Activated CD8-positive, alpha-beta T cell treated with anti-CD3 and anti-CD28 coated beads, Interleukin-2, amount 10 ng/mL, durations not matched to agents 7 days and 5 days (primary cell): ENCODE measurements around the gene EIF2AK3. TPM values are rescaled to one million over a fixed set of nuclear protein-coding genes. Genes with fewer than 3 reads are reported as not detected.
"Not testable (repeated sequence)": the region's sequence is repeated elsewhere in the genome, so short reads cannot be mapped to it uniquely, and the experiment has no call there.

Experiments
- ATAC-seq: fragments of 150-1000 bp; cut with Tn5 transposase; one replicate; pipeline ENCODE4 v1.10.0; 2021; ENCODE audit warnings: moderate library complexity
- CTCF ChIA-PET: fragments of 350-600 bp; sonication (Branson Sonifier 250); formaldehyde crosslinking; loops from one replicate; lab custom pipeline; 2021; ENCODE audit warnings: antibody characterized with exemption; lab: Charles Lee
- POLR2A ChIA-PET: fragments of 350-600 bp; sonication (Branson Sonifier 250); formaldehyde crosslinking; loops from one replicate; lab custom pipeline; 2021; ENCODE audit warnings: antibody characterized with exemption; lab: Charles Lee
- DNase-seq: peaks from one replicate; pipeline ENCODE4 v3.0.0-alpha.2; 2020
- H3K27ac Mint-ChIP-seq: one replicate; pipeline ENCODE4 v1.8.0; 2021; ENCODE audit warnings: mild to moderate bottlenecking, mixed read lengths
- H3K27me3 Mint-ChIP-seq: one replicate; pipeline ENCODE4 v1.8.0; 2021; ENCODE audit warnings: low read depth, mixed read lengths
- H3K36me3 Mint-ChIP-seq: one replicate; pipeline ENCODE4 v1.8.0; 2021; ENCODE audit warnings: low read depth, mixed read lengths
- H3K4me1 Mint-ChIP-seq: one replicate; pipeline ENCODE4 v1.8.0; 2021; ENCODE audit warnings: low read depth, mixed read lengths
- H3K4me3 Mint-ChIP-seq: one replicate; pipeline ENCODE4 v1.8.0; 2021; ENCODE audit warnings: mild to moderate bottlenecking, mixed read lengths
- H3K9me3 Mint-ChIP-seq: one replicate; pipeline ENCODE4 v1.8.0; 2022; ENCODE audit warnings: mixed read lengths; ENCODE audit not compliant: insufficient read depth
- total RNA-seq, 2 experiments: library from RNA; stranded (reverse); gene quantifications; one replicate each; pipeline ENCODE4 v1.2.3, GENCODE V29; 2021

Gene EIF2AK3
- total RNA-seq, 2 experiments from 2014 or later, result 18.4 to 19.7 TPM

DNA sequence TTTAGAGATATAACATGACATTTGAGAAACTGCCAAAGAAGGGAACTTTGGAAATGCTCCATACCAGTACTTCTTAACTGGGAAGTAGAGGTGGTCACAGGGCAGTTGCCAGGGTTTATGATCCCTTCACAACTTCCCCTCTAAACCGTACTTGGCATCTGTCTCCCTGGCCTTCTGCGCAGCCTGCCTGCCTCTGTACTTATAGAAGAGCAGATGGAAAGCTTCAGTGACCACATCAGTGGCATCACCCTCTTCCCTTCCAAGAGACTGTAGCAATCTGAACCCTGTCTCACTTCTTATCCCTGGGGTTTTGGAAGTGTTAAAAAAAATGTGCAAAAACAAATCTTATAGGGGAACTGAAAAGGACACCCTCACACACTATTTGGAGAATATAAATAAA, 64.1 kb downstream of the EIF2AK3 start:
- no peaks in the 10 kb centered on the region for H3K9me3 Mint-ChIP-seq
- H3K4me3 Mint-ChIP-seq, result no peak overlapping the region
- H3K27me3 Mint-ChIP-seq, result no peaks in the 10 kb centered on the region
- H3K36me3 Mint-ChIP-seq, result peaks cover 28% of the 10 kb centered on the region
- POLR2A ChIA-PET, result no interaction called here
- ATAC-seq (no peak), DNase-seq (no peak)
- CTCF ChIA-PET, result no interaction called here
- H3K4me1 Mint-ChIP-seq, result peaks cover 6% of the 10 kb centered on the region
- no peak overlapping the region for H3K27ac Mint-ChIP-seq

DNA sequence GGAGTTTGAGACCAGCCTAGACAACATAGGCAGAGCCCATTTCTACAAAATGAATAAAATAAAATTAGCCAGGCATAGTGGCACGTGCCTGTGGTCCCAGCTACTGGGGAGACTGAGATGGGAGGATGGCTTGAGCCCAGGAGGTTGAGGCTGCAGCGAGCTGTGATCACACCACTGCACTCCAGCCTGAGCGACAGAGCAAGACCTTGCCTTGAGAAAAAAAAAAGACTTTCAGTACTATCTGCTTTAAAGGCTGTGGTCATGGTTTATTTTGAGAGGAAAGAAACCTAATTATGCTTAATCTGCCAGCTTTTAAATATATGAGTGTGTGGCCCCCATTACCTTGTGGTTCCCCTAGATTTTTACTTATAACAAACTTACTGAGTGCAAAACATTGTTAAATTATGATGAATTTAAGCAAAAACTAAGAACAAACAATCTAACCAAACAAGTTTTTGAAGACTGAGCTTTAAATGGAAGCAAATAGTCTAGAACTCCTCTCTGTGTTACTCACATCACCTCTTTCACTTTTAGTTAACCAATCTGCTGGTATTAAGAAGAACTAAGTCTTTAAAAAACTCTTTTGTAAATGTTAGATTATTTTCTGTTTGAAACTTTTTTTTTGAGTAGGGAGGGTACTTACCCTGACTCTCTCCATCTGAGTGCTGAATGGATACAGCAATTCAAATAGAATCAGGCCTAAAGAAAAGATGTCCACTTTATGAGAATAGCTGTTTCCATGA, 65.4 kb downstream of the EIF2AK3 start:
- DNase-seq, result no peak
- Mint-ChIP-seq H3K27me3 (no peaks in the 10 kb centered on the region), H3K36me3 (peaks cover 27% of the 10 kb centered on the region), H3K27ac (no peak overlapping the region), H3K4me3 (no peak overlapping the region), H3K9me3 (no peaks in the 10 kb centered on the region), H3K4me1 (peaks cover 6% of the 10 kb centered on the region)
- no peak for ATAC-seq
- CTCF ChIA-PET, result interaction anchor here (0.6 kb wide), 1 partner anchor 110 kb away, joined by 3 read pairs; no protein-coding TSS in a partner anchor
- POLR2A ChIA-PET, result no interaction called here

GRCh38 chr2:88560619-88561307, 66.5 kb downstream of the EIF2AK3 start:
- no peaks in the 10 kb centered on the region for H3K27me3 Mint-ChIP-seq
- POLR2A ChIA-PET, result no interaction called here
- H3K27ac Mint-ChIP-seq, result peak overlapping the region; percentile 11
- H3K4me1 Mint-ChIP-seq, result peaks cover 6% of the 10 kb centered on the region
- CTCF ChIA-PET, result no interaction called here
- ATAC-seq (no peak), DNase-seq (no peak)
- H3K9me3 Mint-ChIP-seq, result no peaks in the 10 kb centered on the region
- no peak overlapping the region for H3K4me3 Mint-ChIP-seq
- H3K36me3 Mint-ChIP-seq, result peaks cover 30% of the 10 kb centered on the region

- CTCF ChIA-PET, result no interaction called here
- Mint-ChIP-seq H3K9me3 (no peaks in the 10 kb centered on the region), H3K27ac (no peak overlapping the region), H3K4me1 (peaks cover 6% of the 10 kb centered on the region), H3K27me3 (no peaks in the 10 kb centered on the region), H3K36me3 (peaks cover 24% of the 10 kb centered on the region), H3K4me3 (no peak overlapping the region)
- DNase-seq (no peak), ATAC-seq (no peak)
- POLR2A ChIA-PET, result no interaction called here
Measured at GRCh38 chr2:88557290-88557689, 70.0 kb downstream of the EIF2AK3 start.

DNA sequence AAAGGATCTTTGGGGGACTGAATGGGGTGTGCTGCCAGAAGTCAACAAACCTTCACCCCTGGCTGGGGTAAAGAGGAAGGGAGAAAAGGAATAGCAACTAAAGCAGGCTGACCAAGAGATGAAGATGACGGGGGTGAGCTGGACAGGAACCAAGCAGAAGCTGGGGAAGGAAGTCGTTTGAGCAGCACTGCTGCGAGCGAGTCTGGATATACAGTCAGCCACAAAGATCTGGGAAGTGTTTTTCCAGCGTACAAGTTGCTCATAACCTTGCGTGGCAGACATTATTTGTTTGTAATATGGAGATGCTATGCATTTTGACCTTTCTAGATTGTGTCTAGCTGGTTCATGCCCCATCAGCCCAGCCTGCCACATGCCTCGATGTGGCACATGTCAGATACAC, 71.2 kb downstream of the EIF2AK3 start:
- ChIA-PET CTCF (no interaction called here), POLR2A (no interaction called here)
- Mint-ChIP-seq H3K27ac (no peak overlapping the region), H3K9me3 (no peaks in the 10 kb centered on the region), H3K27me3 (peaks cover 4% of the 10 kb centered on the region), H3K4me1 (peaks cover 6% of the 10 kb centered on the region), H3K36me3 (peaks cover 16% of the 10 kb centered on the region), H3K4me3 (no peak overlapping the region)
- DNase-seq (no peak), ATAC-seq (no peak)

- Mint-ChIP-seq H3K27me3 (peaks cover 16% of the 10 kb centered on the region), H3K9me3 (no peaks in the 10 kb centered on the region), H3K4me1 (no peaks in the 10 kb centered on the region), H3K36me3 (peaks cover 11% of the 10 kb centered on the region), H3K27ac (no peak overlapping the region), H3K4me3 (no peak overlapping the region)
- no peak for DNase-seq
- POLR2A ChIA-PET, result no interaction called here
- ATAC-seq, result no peak
- CTCF ChIA-PET, result no interaction called here
Measured at GRCh38 chr2:88554189-88554588, 73.1 kb downstream of the EIF2AK3 start.

GRCh38 chr2:88549616-88550292, 77.5 kb downstream of the EIF2AK3 start:
- DNase-seq (no peak), ATAC-seq (no peak)
- CTCF ChIA-PET, result no interaction called here
- Mint-ChIP-seq H3K27me3 (peaks cover 23% of the 10 kb centered on the region), H3K4me1 (no peaks in the 10 kb centered on the region), H3K36me3 (peaks cover 2% of the 10 kb centered on the region), H3K4me3 (no peak overlapping the region), H3K9me3 (no peaks in the 10 kb centered on the region), H3K27ac (no peak overlapping the region)
- POLR2A ChIA-PET, result no interaction called here

- ATAC-seq, H3K36me3 Mint-ChIP-seq, POLR2A ChIA-PET, H3K4me1 Mint-ChIP-seq, CTCF ChIA-PET, H3K27ac Mint-ChIP-seq, H3K9me3 Mint-ChIP-seq, H3K4me3 Mint-ChIP-seq, DNase-seq: not testable (repeated sequence)
- H3K27me3 Mint-ChIP-seq, result peaks cover 21% of the 10 kb centered on the region
Measured at GRCh38 chr2:88546291-88546690, 81.0 kb downstream of the EIF2AK3 start.

DNA sequence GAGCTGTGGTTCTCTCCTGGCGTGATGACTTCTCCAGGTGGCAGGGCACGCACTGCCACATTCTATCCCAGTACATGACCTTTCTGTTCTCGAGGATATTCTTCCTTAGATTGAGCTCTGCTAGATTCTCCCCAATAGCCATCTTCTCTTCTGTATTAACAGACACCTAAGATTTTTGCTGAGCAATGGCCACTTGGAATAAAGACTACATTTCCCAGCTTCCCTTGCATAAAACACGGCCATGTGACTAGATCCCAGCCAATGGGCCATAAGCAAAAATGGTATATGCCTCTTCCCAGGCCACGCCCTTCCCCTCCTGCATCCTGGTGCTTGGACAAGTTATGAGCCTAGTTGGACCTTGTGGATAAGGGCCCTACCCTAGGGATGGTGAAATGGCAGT, 82.1 kb downstream of the EIF2AK3 start:
- Mint-ChIP-seq H3K4me1 (no peaks in the 10 kb centered on the region), H3K4me3 (no peak overlapping the region), H3K27me3 (peaks cover 18% of the 10 kb centered on the region), H3K9me3 (no peaks in the 10 kb centered on the region), H3K27ac (no peak overlapping the region), H3K36me3 (peaks cover under 1% of the 10 kb centered on the region)
- ChIA-PET POLR2A (no interaction called here), CTCF (no interaction called here)
- no peak for ATAC-seq
- DNase-seq, result no peak

DNA sequence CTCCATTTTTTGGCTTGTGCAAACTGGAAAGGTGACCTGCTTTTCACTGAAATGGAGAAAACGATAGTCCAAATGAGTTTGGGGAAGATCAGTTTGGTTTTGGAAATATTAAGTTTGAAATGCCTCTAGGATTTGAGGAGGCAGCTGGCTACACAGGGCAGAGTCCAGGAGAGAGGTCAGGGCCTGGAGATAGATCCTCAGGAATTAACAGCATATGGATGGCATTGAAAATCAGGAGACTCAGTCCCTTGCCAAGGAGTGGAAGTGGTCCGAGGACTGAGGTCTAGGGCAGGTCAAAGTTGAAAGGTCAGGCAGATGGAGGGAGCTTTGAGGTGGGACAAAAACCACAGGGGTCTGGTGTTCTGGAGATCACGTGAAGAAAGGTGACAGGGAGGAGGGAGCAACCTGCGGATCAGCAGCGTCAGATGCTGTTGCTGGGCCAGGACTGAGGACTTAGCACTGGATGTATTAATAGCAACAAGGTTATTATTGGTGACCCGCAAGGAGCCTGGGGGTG, 83.7 kb downstream of the EIF2AK3 start:
- Mint-ChIP-seq H3K27me3 (peaks cover 8% of the 10 kb centered on the region), H3K4me1 (no peaks in the 10 kb centered on the region), H3K4me3 (no peak overlapping the region), H3K36me3 (no peaks in the 10 kb centered on the region), H3K27ac (no peak overlapping the region), H3K9me3 (no peaks in the 10 kb centered on the region)
- ChIA-PET POLR2A (no interaction called here), CTCF (no interaction called here)
- DNase-seq (no peak), ATAC-seq (no peak)

GRCh38 chr2:88542668-88543067, 84.6 kb downstream of the EIF2AK3 start:
- Mint-ChIP-seq H3K27me3 (peaks cover 6% of the 10 kb centered on the region), H3K36me3 (no peaks in the 10 kb centered on the region), H3K4me3 (no peak overlapping the region), H3K4me1 (peaks cover 3% of the 10 kb centered on the region), H3K9me3 (no peaks in the 10 kb centered on the region), H3K27ac (no peak overlapping the region)
- no peak for ATAC-seq
- POLR2A ChIA-PET, result no interaction called here
- no peak for DNase-seq
- CTCF ChIA-PET, result no interaction called here

DNA sequence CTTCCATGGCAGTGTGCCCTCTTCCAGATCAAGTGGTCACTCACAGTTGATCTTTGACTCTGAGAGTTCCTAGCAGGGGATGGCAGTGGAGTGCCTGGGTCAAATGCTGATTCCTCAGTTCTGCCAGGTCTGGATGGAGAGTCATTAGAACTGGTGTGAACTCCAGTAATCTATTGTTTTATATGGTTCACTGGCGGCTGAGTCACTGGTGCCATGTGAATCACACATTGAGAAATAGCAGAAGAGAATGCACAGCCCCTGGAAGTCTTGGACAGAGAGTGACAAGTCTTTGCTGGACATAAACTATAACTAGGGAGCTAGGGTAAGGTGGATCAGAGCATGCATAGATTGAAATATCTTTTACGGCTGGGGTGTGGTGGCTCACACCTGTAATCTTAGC, 86.9 kb downstream of the EIF2AK3 start:
- ChIA-PET POLR2A (no interaction called here), CTCF (no interaction called here)
- H3K27ac Mint-ChIP-seq, result no peak overlapping the region

More for the DNA sequence above, 86.9 kb downstream of the EIF2AK3 start:
- peaks cover 8% of the 10 kb centered on the region for H3K27me3 Mint-ChIP-seq
- H3K36me3 Mint-ChIP-seq, result no peaks in the 10 kb centered on the region
- no peak overlapping the region for H3K4me3 Mint-ChIP-seq
- H3K4me1 Mint-ChIP-seq, result peaks cover 3% of the 10 kb centered on the region
- no peak for DNase-seq
- no peak for ATAC-seq
- H3K9me3 Mint-ChIP-seq, result no peaks in the 10 kb centered on the region
